Gastroesophageal sphincter (tissue), 4 donors: ENCODE measurements around the gene RRAS. TPM values are rescaled to one million over a fixed set of nuclear protein-coding genes. Genes with fewer than 3 reads are reported as not detected.

Source experiments
- ATAC-seq: fragments of 150-250 bp; one replicate; pipeline ENCODE4 v1.9.1; 2016; ENCODE audit warnings: mild to moderate bottlenecking, moderate library complexity
- H3K27ac ChIP-seq, 4 donors: fragments of 200-600 bp; sonication (generic) in 3 of 4; 1 replicate in 3 of 4; 2 replicates in 1 of 4; pipeline ENCODE4 v1.5.1; 2016 to 2019
- H3K27me3 ChIP-seq: fragments of 200-600 bp; sonication (generic); one replicate; pipeline ENCODE4 v1.5.1; 2019
- H3K36me3 ChIP-seq, 2 donors: fragments of 200-600 bp; sonication (generic); one replicate each; pipeline ENCODE4 v1.5.1; 2019; ENCODE audit warnings: control low read depth in 1 of 2
- H3K4me1 ChIP-seq, 3 donors: fragments of 200-600 bp; sonication (generic); 1 replicate in 2 of 3; 2 replicates in 1 of 3; pipeline ENCODE4 v1.5.1; 2016 to 2019; ENCODE audit warnings: control low read depth in 2 of 3
- H3K4me3 ChIP-seq, 2 donors: fragments of 200-600 bp; sonication (generic); one replicate each; pipeline ENCODE4 v1.5.1; 2019; ENCODE audit warnings: mild to moderate bottlenecking in 1 of 2, moderate library complexity in 1 of 2
- H3K9me3 ChIP-seq, 3 donors: fragments of 200-600 bp; sonication (generic); one replicate each; pipeline ENCODE4 v1.5.1; 2017 to 2019; ENCODE audit warnings: control low read depth in 2 of 3
- EP300 ChIP-seq: sonication (generic); formaldehyde crosslinking; IDR thresholded peaks from one replicate; pipeline ENCODE4 v1.6.1; 2017; ENCODE audit warnings: antibody characterized with exemption, mild to moderate bottlenecking
- POLR2A ChIP-seq, 2 donors: fragments of 450-650 bp; IDR thresholded peaks; one replicate each; pipeline ENCODE4 v1.6.1; 2017; ENCODE audit warnings: antibody characterized with exemption in 2 of 2, mild to moderate bottlenecking in 2 of 2, moderate library complexity in 1 of 2
- POLR2AphosphoS5 ChIP-seq: sonication (generic); formaldehyde crosslinking; IDR thresholded peaks from one replicate; pipeline ENCODE4 v1.6.1; 2017; ENCODE audit warnings: antibody characterized with exemption
- WGBS, 2 donors: methylation state at CpG; one replicate each; pipeline ENCODE4 v1.1.5; 2018; ENCODE audit warnings: low coverage in 1 of 2; 5-methylcytosine and 5-hydroxymethylcytosine counted together
- total RNA-seq, 4 donors: library from RNA; depleted of rRNA; stranded (reverse); fragments of >200 nt; gene quantifications; one replicate each; pipeline ENCODE4 v1.1.0, GENCODE V29; 2016
- TF ChIP-seq, protein P1 (sequence below), 4 experiments: fragments of 200-600 bp in 2 of 4; fragments of 450-650 bp in 2 of 4; sonication (generic) in 1 of 4; IDR thresholded peaks; one replicate each; pipeline ENCODE4 v1.5.1; 2017 to 2019; ENCODE audit warnings: antibody characterized with exemption in 4 of 4, mild to moderate bottlenecking in 2 of 4, moderate library complexity in 2 of 4

RRAS gene
- total RNA-seq, 4 donors from 2014 or later, result 100 to 162 (median 136) TPM

GRCh38 chr19:49596954-49597702 lies 42.8 kb downstream of the RRAS start:
- Histone ChIP-seq H3K9me3 (no peaks in the 10 kb centered on the region), H3K36me3 (peaks cover 0 to 82% of the 10 kb centered on the region in 2 donors), H3K4me1 (peaks cover 0 to 36% (median 12%) of the 10 kb centered on the region in 3 donors), H3K27ac (no peak overlapping the region), H3K27me3 (no peaks in the 10 kb centered on the region), H3K4me3 (no peak overlapping the region)
- TF ChIP-seq EP300, result no peak
- TF ChIP-seq, protein P1, sequence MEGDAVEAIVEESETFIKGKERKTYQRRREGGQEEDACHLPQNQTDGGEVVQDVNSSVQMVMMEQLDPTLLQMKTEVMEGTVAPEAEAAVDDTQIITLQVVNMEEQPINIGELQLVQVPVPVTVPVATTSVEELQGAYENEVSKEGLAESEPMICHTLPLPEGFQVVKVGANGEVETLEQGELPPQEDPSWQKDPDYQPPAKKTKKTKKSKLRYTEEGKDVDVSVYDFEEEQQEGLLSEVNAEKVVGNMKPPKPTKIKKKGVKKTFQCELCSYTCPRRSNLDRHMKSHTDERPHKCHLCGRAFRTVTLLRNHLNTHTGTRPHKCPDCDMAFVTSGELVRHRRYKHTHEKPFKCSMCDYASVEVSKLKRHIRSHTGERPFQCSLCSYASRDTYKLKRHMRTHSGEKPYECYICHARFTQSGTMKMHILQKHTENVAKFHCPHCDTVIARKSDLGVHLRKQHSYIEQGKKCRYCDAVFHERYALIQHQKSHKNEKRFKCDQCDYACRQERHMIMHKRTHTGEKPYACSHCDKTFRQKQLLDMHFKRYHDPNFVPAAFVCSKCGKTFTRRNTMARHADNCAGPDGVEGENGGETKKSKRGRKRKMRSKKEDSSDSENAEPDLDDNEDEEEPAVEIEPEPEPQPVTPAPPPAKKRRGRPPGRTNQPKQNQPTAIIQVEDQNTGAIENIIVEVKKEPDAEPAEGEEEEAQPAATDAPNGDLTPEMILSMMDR (IDR thresholded peaks at IDR 0.05), result no peak
- TF ChIP-seq POLR2AphosphoS5, result no peak
- TF ChIP-seq POLR2A (IDR thresholded peaks at IDR 0.05), result no peak
- no peak for ATAC-seq
- 97 to 100% methylated on average over 3 to 16 of the region's 65 CpGs for whole genome bisulfite sequencing, 2 donors

DNA sequence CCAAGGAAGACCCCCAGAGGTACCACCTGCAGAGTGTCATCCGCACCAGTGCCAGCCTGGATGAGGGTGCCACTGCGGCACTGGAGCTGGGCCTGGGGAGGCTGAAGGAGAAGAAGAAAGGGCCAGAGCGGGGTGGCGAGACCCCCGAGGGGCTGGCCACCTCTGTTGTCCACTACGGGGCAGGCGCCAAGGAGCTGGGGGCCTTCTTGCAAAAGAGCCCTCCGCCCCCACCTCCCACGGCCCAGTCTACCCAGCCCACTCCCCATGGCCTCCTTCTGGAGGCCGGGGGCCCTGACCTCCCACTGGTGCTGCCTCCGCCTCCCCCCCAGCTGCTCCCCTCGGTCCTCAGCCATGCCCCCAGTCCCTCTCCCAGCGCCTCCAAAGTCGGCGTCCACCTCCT lies 43.5 kb downstream of the RRAS start:
- H3K27me3 ChIP-seq, result no peaks in the 10 kb centered on the region
- no peak for ATAC-seq
- H3K9me3 ChIP-seq, result no peaks in the 10 kb centered on the region
- H3K27ac ChIP-seq, result no peak overlapping the region
- peaks cover 0 to 75% of the 10 kb centered on the region in 2 donors for H3K36me3 ChIP-seq
- WGBS, 2 donors, result 78% methylated on average over 5 of the region's 15 CpGs; no CpG with 5 or more reads in 1 of the 2 donors
- no peak overlapping the region for H3K4me3 ChIP-seq
- H3K4me1 ChIP-seq, result peaks cover 0 to 40% (median 12%) of the 10 kb centered on the region in 3 donors
- TF ChIP-seq POLR2AphosphoS5 (no peak), EP300 (no peak), POLR2A (IDR thresholded peaks at IDR 0.05) (no peak)
- TF ChIP-seq, protein P1 (IDR thresholded peaks at IDR 0.05), result no peak

DNA sequence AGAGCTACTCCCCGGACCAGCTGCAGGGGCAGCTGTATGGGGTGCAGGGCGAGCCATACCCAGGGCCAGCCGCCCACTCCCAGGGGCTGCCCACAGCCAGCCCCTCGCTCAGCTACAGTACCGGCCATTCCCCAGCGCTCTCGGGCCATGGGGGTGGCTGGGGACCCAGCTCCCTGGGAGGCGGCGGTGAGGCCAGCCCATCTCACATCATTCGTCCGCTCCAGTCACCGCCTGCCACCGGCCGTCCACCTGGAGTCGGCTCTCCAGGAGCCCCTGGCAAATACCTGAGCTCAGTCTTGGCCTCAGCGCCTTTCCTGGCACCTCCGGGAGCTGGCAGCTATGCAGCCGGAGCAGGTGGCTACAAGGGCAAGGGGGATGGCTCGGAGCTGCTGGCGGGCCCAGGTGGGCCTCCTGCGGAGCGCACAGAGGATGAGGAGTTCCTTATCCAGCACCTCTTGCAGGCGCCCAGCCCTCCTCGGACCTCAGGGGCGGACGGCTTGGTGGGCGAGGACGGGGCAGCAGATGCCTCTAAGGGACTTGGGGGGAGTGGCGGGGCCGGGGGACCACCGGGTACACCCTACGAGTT lies 44.0 kb downstream of the RRAS start:
- peak overlapping the region in 2 of 4 donors; percentile 92 to 95 for H3K27ac ChIP-seq
- ATAC-seq, result no peak
- peaks cover 0 to 70% of the 10 kb centered on the region in 2 donors for H3K36me3 ChIP-seq
- WGBS, 2 donors, result no CpG with 5 or more reads among the region's 32 CpGs
- H3K27me3 ChIP-seq, result no peaks in the 10 kb centered on the region
- H3K9me3 ChIP-seq, result no peaks in the 10 kb centered on the region
- H3K4me1 ChIP-seq, result peaks cover 0 to 40% (median 12%) of the 10 kb centered on the region in 3 donors
- TF ChIP-seq, protein P1 (IDR thresholded peaks at IDR 0.05), result no peak
- TF ChIP-seq EP300, result no peak
- TF ChIP-seq POLR2AphosphoS5, result no peak
- no peak for TF ChIP-seq POLR2A (IDR thresholded peaks at IDR 0.05)
- H3K4me3 ChIP-seq, result no peak overlapping the region

GRCh38 chr19:49594993-49595818 lies 44.7 kb downstream of the RRAS start:
- no peak for TF ChIP-seq EP300
- no peak for TF ChIP-seq POLR2AphosphoS5
- TF ChIP-seq POLR2A (IDR thresholded peaks at IDR 0.05), result no peak
- TF ChIP-seq, protein P1 (IDR thresholded peaks at IDR 0.05), result no peak
- Histone ChIP-seq H3K4me3 (no peak overlapping the region), H3K4me1 (peaks cover 0 to 46% (median 12%) of the 10 kb centered on the region in 3 donors), H3K27ac (peak overlapping the region in 3 of 4 donors; percentile 92 to 98 (median 95)), H3K9me3 (no peaks in the 10 kb centered on the region), H3K36me3 (peaks cover 0 to 63% of the 10 kb centered on the region in 2 donors), H3K27me3 (no peaks in the 10 kb centered on the region)
- ATAC-seq, result no peak
- WGBS, 2 donors, result 100% methylated on average over 1 of the region's 35 CpGs; no CpG with 5 or more reads in 1 of the 2 donors
